IMR-90 (cell line): ENCODE results near the gene FAM219A. TPM values are rescaled to one million over a fixed set of nuclear protein-coding genes. Genes with fewer than 3 reads are reported as not detected.

Experiments
- ATAC-seq: fragments of 200-7000 bp; cut with Tn5 transposase; 2 replicates; pipeline ENCODE4 v1.9.1; 2020; ENCODE audit warnings: low read depth, mild to moderate bottlenecking, moderate library complexity
- BruUV-seq: library from RNA; stranded (reverse); fragments of 400-500 nt; replicated peaks from 2 replicates; lab custom pipeline; 2021; lab: Mats Ljungman, UMichigan
- CTCF ChIA-PET: fragments of 300-600 bp; formaldehyde crosslinking; extraction: SDS; loops from one replicate; lab custom pipeline; 2021; ENCODE audit warnings: antibody characterized with exemption; lab: Yijun Ruan, JAX
- POLR2A ChIA-PET: fragments of 300-600 bp; sonication (Branson Sonifier 250); formaldehyde crosslinking; loops from one replicate; lab custom pipeline; 2022; ENCODE audit warnings: antibody characterized with exemption; ENCODE audit not compliant: unreplicated experiment; lab: Charles Lee
- DNase-seq: peaks from one replicate; pipeline ENCODE4 v3.0.0; 2013
- H2AFZ ChIP-seq: replicated peaks from 2 replicates; pipeline ENCODE3; 2013; ENCODE audit warnings: low read length, mild to moderate bottlenecking; ENCODE audit not compliant: poor library complexity
- H2AK5ac ChIP-seq: 2 replicates; pipeline ENCODE4 v1.6.1; 2013; ENCODE audit warnings: low read depth, low read length, inconsistent platforms
- H2AK9ac ChIP-seq: replicated peaks from 2 replicates; pipeline ENCODE3; 2013; ENCODE audit warnings: mild to moderate bottlenecking, low read depth, low read length, moderate library complexity; ENCODE audit not compliant: poor library complexity
- H2BK120ac ChIP-seq: 2 replicates; pipeline ENCODE4 v1.6.1; 2013; ENCODE audit warnings: low read depth, low read length, inconsistent platforms
- H2BK15ac ChIP-seq: 3 replicates; pipeline ENCODE4 v1.6.1; 2013; ENCODE audit warnings: low read depth, low read length, inconsistent platforms
- H2BK20ac ChIP-seq: 2 replicates; pipeline ENCODE4 v1.6.1; 2013; ENCODE audit warnings: low read depth, mild to moderate bottlenecking, inconsistent platforms, low read length, moderate library complexity
- H2BK5ac ChIP-seq: 2 replicates; pipeline ENCODE4 v1.6.1; 2013; ENCODE audit warnings: mild to moderate bottlenecking, low read depth, low read length, inconsistent platforms; ENCODE audit not compliant: poor library complexity, severe bottlenecking
- H3K14ac ChIP-seq: replicated peaks from 2 replicates; pipeline ENCODE4 v1.6.1; 2013; ENCODE audit warnings: low read depth, low read length, inconsistent platforms
- H3K18ac ChIP-seq: 2 replicates; pipeline ENCODE4 v1.6.1; 2013; ENCODE audit warnings: low read depth, low read length, control low read depth
- H3K23ac ChIP-seq: 2 replicates; pipeline ENCODE4 v1.6.1; 2013; ENCODE audit warnings: low read depth, low read length, inconsistent platforms
- H3K27ac ChIP-seq: 2 replicates; pipeline ENCODE4 v1.5.1; 2013; ENCODE audit warnings: mild to moderate bottlenecking, control low read depth, low read length; ENCODE audit not compliant: insufficient read depth
- H3K27me3 ChIP-seq: 2 replicates; pipeline ENCODE4 v1.6.1; 2013; ENCODE audit warnings: low read length; ENCODE audit not compliant: control insufficient read depth, insufficient read depth
- H3K36me3 ChIP-seq: 2 replicates; pipeline ENCODE4 v1.6.1; 2013; ENCODE audit warnings: low read length, mixed read lengths; ENCODE audit not compliant: control insufficient read depth, insufficient read depth
- H3K4ac ChIP-seq: 2 replicates; pipeline ENCODE4 v1.6.1; 2013; ENCODE audit warnings: low read depth, low read length, inconsistent platforms
- H3K4me1 ChIP-seq: 2 replicates; pipeline ENCODE4 v1.6.1; 2013; ENCODE audit warnings: low read length, mixed read lengths; ENCODE audit not compliant: control insufficient read depth, insufficient read depth
- H3K4me2 ChIP-seq: 2 replicates; pipeline ENCODE4 v1.6.1; 2013; ENCODE audit warnings: low read depth, mild to moderate bottlenecking, control low read depth, low read length, moderate library complexity
- H3K4me3 ChIP-seq: 2 replicates; pipeline ENCODE4 v1.5.1; 2013; ENCODE audit warnings: low read depth, mild to moderate bottlenecking, control low read depth, low read length, moderate library complexity; ENCODE audit not compliant: insufficient read depth
- H3K56ac ChIP-seq: 2 replicates; pipeline ENCODE4 v1.6.1; 2013; ENCODE audit warnings: low read length, inconsistent platforms; ENCODE audit not compliant: insufficient read depth; ENCODE audit errors: extremely low read depth
- H3K79me1 ChIP-seq, 2 experiments: 2 replicates each; pipeline ENCODE4 v1.6.1; 2013; ENCODE audit warnings: low read length in 2 of 2, inconsistent platforms in 1 of 2, low read depth in 1 of 2
- H3K9ac ChIP-seq: 2 replicates; pipeline ENCODE4 v1.6.1; 2013; ENCODE audit warnings: low read depth, low read length, control low read depth
- H3K9me1 ChIP-seq: 2 replicates; pipeline ENCODE4 v1.6.1; 2013; ENCODE audit warnings: low read length, inconsistent platforms; ENCODE audit not compliant: insufficient read depth
- H3K9me3 ChIP-seq: 2 replicates; pipeline ENCODE4 v1.6.1; 2013; ENCODE audit warnings: low read length; ENCODE audit not compliant: control insufficient read depth, insufficient read depth
- H4K20me1 ChIP-seq: 2 replicates; pipeline ENCODE4 v1.6.1; 2013; ENCODE audit warnings: low read length, inconsistent platforms; ENCODE audit not compliant: insufficient read depth
- H4K5ac ChIP-seq: 2 replicates; pipeline ENCODE4 v1.6.1; 2013; ENCODE audit warnings: mild to moderate bottlenecking, low read depth, low read length, control low read depth
- H4K8ac ChIP-seq, 2 experiments: 2 replicates each; pipeline ENCODE4 v1.6.1; 2013; ENCODE audit warnings: low read depth in 2 of 2, low read length in 2 of 2, control low read depth in 1 of 2, inconsistent platforms in 1 of 2
- H4K91ac ChIP-seq: 2 replicates; pipeline ENCODE4 v1.6.1; 2013; ENCODE audit warnings: low read depth, low read length, inconsistent platforms; ENCODE audit not compliant: insufficient read depth
- BHLHE40 ChIP-seq: fragments of 150-350 bp; IDR thresholded peaks from 2 replicates; pipeline ENCODE4 v1.6.1; 2016; ENCODE audit warnings: mild to moderate bottlenecking, low read depth, low read length
- CEBPB ChIP-seq: IDR thresholded peaks from 2 replicates; pipeline ENCODE4 v1.6.1; 2012; ENCODE audit warnings: low read depth, low read length, improper control_type of control experiment
- CHD1 ChIP-seq: IDR thresholded peaks from 2 replicates; pipeline ENCODE4 v1.6.1; 2012; ENCODE audit warnings: low read depth, low read length, improper control_type of control experiment
- CTCF ChIP-seq: conservative IDR thresholded peaks from 2 replicates; pipeline ENCODE4 v1.5.1; 2012; ENCODE audit warnings: mild to moderate bottlenecking, low read depth, low read length, improper control_type of control experiment
- FOS ChIP-seq: fragments of 150-350 bp; IDR thresholded peaks from 2 replicates; pipeline ENCODE4 v1.6.1; 2016; ENCODE audit warnings: low read depth, low read length
- MAFK ChIP-seq: IDR thresholded peaks from 2 replicates; pipeline ENCODE4 v1.6.1; 2012; ENCODE audit warnings: low read depth, low read length, improper control_type of control experiment
- MAZ ChIP-seq: IDR thresholded peaks from 2 replicates; pipeline ENCODE4 v1.6.1; 2012; ENCODE audit warnings: low read depth, mild to moderate bottlenecking, low read length, improper control_type of control experiment, moderate library complexity, borderline replicate concordance
- MXI1 ChIP-seq: IDR thresholded peaks from 2 replicates; pipeline ENCODE4 v1.6.1; 2012; ENCODE audit warnings: low read depth, mild to moderate bottlenecking, low read length, moderate library complexity, borderline replicate concordance
- NFE2L2 ChIP-seq: fragments of 150-350 bp; IDR thresholded peaks from 2 replicates; pipeline ENCODE4 v1.6.1; 2016; ENCODE audit warnings: low read depth, mild to moderate bottlenecking, low read length
- POLR2A ChIP-seq: IDR thresholded peaks from 2 replicates; pipeline ENCODE4 v1.6.1; 2012; ENCODE audit warnings: mild to moderate bottlenecking, low read depth, low read length
- RAD21 ChIP-seq: IDR thresholded peaks from 2 replicates; pipeline ENCODE4 v1.6.1; 2012; ENCODE audit warnings: low read length, improper control_type of control experiment
- RCOR1 ChIP-seq: IDR thresholded peaks from 2 replicates; pipeline ENCODE4 v1.6.1; 2012; ENCODE audit warnings: mild to moderate bottlenecking, low read length, improper control_type of control experiment; ENCODE audit not compliant: insufficient replicate concordance
- RFX5 ChIP-seq: IDR thresholded peaks from 2 replicates; pipeline ENCODE4 v1.8.0; 2012; ENCODE audit warnings: low read depth, mild to moderate bottlenecking, low read length, moderate library complexity
- SMC3 ChIP-seq: fragments of 150-350 bp; IDR thresholded peaks from 2 replicates; pipeline ENCODE4 v1.6.1; 2016; ENCODE audit warnings: low read depth, mild to moderate bottlenecking, antibody characterized with exemption, low read length, moderate library complexity
- WGBS, 2 experiments: methylation state at CpG; one replicate each; pipeline versions ENCODE4 v1.1.5 to v1.1.7; 2013; ENCODE audit warnings: missing lambda C conversion rate in 2 of 2; ENCODE audit not compliant: insufficient read length in 1 of 2; ENCODE audit errors: extremely low coverage in 2 of 2; 5-methylcytosine and 5-hydroxymethylcytosine counted together
- dilution Hi-C: fragments of 300-500 bp; cut with HindIII; formaldehyde crosslinking; loops from one replicate; pipeline ENCODE4 v1.14.3; 2018; ENCODE audit warnings: low sequenced_read_pairs; ENCODE audit not compliant: unreplicated experiment
- in situ Hi-C: fragments of 300-500 bp; cut with MboI; formaldehyde crosslinking; loops from 3 replicates; pipeline ENCODE4 v1.14.3; 2019; ENCODE audit warnings: low sequenced_read_pairs, inconsistent platforms, mixed read lengths
- intact Hi-C: fragments of 100-400 bp; cut with micrococcal nuclease; formaldehyde crosslinking; loops from 2 replicates; pipeline ENCODE4 v1.10.0; 2022
- polyA plus RNA-seq, 3 experiments: library from polyadenylated mRNA; depleted of rRNA; stranded (reverse); fragments of >200 nt; gene quantifications; 2 replicates each; pipeline ENCODE4 v1.2.3, GENCODE V29; 2012; ENCODE audit warnings: low replicate concordance in 1 of 3
- total RNA-seq: library from RNA; depleted of rRNA; stranded (reverse); fragments of >200 nt; gene quantifications from 2 replicates; pipeline ENCODE4 v1.2.3, GENCODE V29; 2012
- TF ChIP-seq, protein P1 (sequence below): fragments of 150-350 bp; IDR thresholded peaks from 2 replicates; pipeline ENCODE4 v1.6.1; 2017; ENCODE audit warnings: mild to moderate bottlenecking, antibody characterized with exemption, low read length, low read depth
- TF ChIP-seq, protein P2 (sequence below): fragments of 150-350 bp; IDR thresholded peaks from 2 replicates; pipeline ENCODE4 v1.6.1; 2016; ENCODE audit warnings: low read depth, mild to moderate bottlenecking, low read length, moderate library complexity, borderline replicate concordance

Gene FAM219A
- total and polyA plus RNA-seq, 2 of the 4 experiments (the other 2 are of a cell fraction) = 4.8 to 20.8 TPM

DNA sequence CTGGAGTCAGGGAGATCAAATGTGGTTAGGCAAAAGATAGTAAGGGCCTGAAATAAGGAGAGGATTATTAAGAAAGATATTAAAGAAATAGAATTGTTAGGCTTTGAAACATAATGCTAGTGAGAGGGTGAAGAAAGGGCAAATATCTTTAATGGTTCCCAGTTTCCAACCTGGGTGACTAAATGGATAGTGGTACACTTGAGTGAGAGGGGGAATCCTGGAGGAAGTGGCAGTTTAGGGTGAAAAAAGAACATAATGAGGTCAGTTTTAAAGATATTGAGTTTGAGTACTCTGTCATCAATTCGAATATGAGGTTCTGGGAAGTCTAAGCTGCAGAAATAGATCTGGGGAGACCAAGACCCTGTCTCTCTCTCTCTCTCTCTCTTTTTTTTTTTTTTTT lies 19.2 kb upstream of the FAM219A start:
- Histone ChIP-seq H3K4me1 (no peaks in the 10 kb centered on the region), H3K27me3 (peaks cover 17% of the 10 kb centered on the region), H3K14ac (no peak overlapping the region), H3K18ac (no peak overlapping the region), H3K27ac (no peak overlapping the region), H3K4ac (no peak overlapping the region), H2BK15ac (no peak overlapping the region), H4K5ac (no peak overlapping the region), H3K4me3 (no peak overlapping the region), H3K23ac (no peak overlapping the region), H4K91ac (no peak overlapping the region), H3K9ac (no peak overlapping the region), H2AK5ac (no peak overlapping the region), H2AK9ac (no peak overlapping the region), H2BK120ac (no peak overlapping the region), H2BK5ac (no peak overlapping the region), H2AFZ (no peak overlapping the region), H2BK20ac (no peak overlapping the region), H3K9me1 (no peaks in the 10 kb centered on the region), H4K8ac (no peak overlapping the region), H3K56ac (no peak overlapping the region), H4K20me1 (no peaks in the 10 kb centered on the region), H3K9me3 (no peaks in the 10 kb centered on the region), H3K79me1 (no peaks in the 10 kb centered on the region), H3K4me2 (no peak overlapping the region), H3K36me3 (no peaks in the 10 kb centered on the region)
- BruUV-seq = no TSS peak
- intact Hi-C loops (no loop called here), dilution Hi-C loops (no loop called here), in situ Hi-C loops (no loop called here)
- TF ChIP-seq RFX5 (no peak), NFE2L2 (no peak), RAD21 (no peak), CEBPB (no peak), POLR2A (no peak), MAZ (no peak), CHD1 (no peak), BHLHE40 (no peak), FOS (no peak), SMC3 (no peak), CTCF (no peak), RCOR1 (no peak), MAFK (no peak), MXI1 (no peak)
- TF ChIP-seq, protein P1, sequence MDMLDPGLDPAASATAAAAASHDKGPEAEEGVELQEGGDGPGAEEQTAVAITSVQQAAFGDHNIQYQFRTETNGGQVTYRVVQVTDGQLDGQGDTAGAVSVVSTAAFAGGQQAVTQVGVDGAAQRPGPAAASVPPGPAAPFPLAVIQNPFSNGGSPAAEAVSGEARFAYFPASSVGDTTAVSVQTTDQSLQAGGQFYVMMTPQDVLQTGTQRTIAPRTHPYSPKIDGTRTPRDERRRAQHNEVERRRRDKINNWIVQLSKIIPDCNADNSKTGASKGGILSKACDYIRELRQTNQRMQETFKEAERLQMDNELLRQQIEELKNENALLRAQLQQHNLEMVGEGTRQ = no peak
- TF ChIP-seq, protein P2, sequence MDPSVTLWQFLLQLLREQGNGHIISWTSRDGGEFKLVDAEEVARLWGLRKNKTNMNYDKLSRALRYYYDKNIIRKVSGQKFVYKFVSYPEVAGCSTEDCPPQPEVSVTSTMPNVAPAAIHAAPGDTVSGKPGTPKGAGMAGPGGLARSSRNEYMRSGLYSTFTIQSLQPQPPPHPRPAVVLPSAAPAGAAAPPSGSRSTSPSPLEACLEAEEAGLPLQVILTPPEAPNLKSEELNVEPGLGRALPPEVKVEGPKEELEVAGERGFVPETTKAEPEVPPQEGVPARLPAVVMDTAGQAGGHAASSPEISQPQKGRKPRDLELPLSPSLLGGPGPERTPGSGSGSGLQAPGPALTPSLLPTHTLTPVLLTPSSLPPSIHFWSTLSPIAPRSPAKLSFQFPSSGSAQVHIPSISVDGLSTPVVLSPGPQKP = no peak
- no peak for DNase-seq
- POLR2A ChIA-PET = no interaction called here
- WGBS, 2 experiments = no CpG with 5 or more reads among the region's 1 CpG
- no peak for ATAC-seq
- CTCF ChIA-PET = no interaction called here
